HK-2 (cell line): ENCODE measurements around the gene SNX33.
"Not testable (repeated sequence)": the region's sequence is repeated elsewhere in the genome, so short reads cannot be mapped to it uniquely, and the experiment has no call there.

Source experiments
- DNase-seq: peaks from one replicate; pipeline ENCODE4 v3.0.0-alpha.2; 2018; ENCODE audit not compliant: unreplicated experiment

The SNX33 gene

DNA sequence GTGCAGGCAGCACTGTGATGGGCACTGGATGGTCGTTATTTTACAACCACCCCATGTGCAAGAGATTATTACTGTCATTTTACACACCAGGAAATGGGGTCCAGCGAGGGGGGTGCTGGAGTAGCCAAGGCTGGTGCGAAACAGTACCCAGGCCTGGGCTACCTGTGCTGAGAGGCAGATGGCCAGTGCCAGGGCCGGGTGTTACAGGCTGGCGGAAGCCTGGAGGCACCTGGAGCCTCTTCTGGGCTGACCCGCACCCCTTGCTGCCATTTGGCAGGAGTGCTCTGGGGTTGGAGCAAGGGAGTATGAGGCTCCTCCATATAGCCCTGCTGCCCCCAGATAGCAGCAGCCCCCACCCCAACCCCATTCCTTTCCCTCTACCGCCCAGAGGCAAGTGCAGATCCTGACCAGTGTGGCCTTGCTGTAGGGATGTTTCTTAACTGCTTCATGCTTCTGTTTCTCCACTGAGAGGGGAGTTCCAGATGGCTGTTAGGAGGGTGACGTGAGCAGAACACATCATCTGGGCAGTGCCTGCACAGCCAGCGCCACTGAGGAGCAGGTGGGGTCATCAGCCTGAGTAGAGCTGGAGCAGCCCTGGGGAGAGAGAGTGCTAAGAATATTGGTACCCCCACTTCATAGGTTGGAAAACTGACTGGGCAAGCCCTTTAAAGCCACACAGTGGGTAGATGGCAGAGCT is 15.3 kb downstream of the SNX33 start:
- DNase-seq, result no peak

DNA sequence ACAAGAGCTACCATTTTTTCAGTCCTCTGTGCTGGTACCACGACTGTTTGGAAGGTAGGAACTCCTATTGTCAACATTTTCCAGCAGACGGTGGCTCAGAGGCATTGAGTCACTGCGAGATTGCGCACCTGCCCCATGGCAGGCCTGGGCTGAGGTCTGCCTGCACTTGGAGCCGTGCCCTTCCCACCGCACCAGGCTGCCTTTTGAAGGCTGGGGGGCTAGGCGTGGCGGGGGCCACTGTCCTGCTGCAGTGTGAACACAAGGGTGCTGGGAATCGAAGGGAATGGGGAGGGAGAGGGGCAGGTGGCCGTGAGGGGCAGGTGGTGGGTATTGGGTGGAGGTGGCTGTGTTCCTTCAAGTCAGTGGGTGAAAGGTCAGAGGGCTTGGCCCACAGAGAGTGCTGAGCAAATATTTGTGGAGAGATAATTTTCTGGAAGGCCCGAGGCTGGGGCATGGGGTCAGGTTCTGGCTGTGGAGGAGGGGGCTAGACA is 16.3 kb downstream of the SNX33 start:
- DNase-seq, result no peak

- peak; percentile 66 for DNase-seq
Measured at GRCh38 chr15:75666823-75667501, 19.2 kb downstream of the SNX33 start.

DNA sequence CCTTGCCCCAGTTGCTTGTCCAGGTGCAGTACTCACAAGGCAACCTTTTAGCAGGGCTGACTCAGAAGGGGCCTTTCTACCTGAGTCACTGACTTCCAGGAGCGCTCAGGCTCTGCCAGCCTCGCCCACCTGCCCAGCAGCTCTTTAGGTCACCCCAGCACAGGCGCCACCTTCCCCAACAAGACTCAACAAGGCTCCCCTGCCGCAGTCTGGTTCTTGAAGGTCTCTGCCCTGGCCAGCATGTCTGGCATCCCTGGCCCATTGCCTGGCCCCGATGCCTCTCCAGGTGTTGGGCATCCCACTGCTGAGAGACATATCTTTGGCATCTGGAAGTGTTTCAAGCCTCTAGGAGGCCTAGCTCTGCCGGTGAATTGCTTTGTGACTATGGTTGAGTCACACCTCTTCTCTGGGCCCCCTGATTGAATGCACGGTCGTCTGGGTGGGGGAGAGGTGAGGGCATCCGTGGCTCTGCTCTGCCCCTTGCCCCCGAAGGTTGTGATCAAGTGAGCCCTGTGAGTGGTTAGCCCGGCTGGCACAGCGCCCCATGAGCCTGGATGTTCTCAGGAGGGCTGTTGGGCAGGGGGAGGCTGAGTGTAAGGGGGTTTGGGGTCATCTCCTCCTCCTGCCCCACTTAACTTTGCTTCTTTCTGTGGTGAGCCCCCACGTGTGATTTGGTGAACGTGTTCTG is 21.6 kb downstream of the SNX33 start:
- no peak for DNase-seq

- no peak for DNase-seq
Measured at GRCh38 chr15:75669879-75670212, 22.1 kb downstream of the SNX33 start.

DNA sequence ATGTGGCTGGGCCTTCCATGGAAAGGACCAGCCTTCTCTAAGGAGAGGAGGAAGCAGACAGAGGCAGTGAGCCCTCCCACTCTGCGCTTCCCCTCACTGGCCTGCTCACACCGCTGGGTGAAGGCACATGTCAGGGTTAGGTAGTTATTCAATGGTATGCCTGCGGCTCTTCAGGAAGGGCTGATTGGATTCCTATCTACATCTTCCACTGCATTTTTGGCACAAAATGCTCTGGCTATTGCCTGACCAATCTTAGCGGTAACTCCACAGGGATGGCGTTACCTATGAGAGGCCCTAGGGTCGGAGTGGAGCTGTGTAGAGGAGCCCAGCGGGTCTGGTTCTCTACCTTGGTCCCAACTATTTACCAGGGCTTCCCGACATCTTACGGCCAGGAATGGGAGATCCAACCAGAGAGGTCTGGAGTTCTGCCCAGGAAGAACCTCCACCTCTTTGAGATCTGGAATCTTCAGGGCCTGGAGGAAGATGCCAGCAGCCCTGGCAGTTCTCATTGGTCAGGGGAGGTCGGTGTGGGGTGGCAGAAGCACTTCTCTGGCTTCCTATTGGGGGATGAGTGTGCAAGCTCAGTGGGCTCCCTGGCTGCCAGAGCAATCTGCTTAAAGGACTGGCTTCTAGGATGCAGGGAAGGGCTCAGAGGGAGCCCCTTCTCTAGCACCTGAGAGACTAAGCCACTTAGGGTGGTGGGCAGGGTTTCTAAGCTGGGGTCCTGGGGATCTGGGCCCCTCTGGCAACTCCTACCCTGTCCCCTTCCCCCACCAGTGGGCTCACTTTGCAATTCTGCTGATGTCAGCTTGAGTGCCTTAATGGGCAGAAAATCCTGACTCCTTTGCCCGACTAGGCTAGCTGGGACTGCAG is 24.3 kb downstream of the SNX33 start:
- DNase-seq, result no peak

GRCh38 chr15:75672646-75673425 is 25.1 kb downstream of the SNX33 start:
- DNase-seq, result no peak

DNA sequence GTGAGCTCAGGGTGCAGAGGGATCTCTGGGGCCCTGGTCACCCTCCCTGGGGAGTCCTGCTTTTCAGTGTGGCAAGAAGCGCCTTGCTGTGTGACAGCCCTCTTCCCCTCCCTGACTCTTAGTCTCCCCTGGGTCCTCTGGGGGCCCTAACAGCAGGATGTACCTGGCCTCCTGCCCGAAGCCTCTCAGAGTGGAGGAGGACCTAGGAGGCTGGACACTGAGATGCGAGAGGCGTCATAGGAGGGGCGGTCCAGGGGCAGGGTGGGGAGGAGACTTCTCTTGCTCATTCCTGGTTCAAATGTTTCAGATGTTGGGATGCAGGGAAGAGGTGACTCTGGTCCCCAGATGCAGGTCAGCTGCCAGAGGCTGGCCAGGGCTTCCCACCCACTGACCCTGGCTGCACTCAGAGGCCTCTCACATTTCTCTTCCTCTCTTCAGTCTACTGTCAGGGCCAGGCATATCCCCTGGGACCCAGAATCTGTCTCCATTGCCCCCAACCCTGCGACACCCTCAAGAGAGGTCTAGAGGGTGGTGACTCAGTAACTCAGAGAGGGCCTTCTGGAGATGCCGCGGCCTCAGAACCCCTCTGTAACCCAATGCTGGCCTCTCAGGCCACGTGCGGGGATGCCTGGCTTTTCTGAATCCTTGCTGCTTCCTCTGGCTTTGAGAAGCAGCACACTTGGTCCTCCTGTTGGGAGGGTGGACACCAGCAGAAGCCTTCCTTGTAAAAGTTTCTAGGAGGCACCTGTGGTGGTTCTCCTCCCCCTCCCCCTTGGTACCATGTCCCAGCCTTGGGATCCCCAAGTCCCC is 25.9 kb downstream of the SNX33 start:
- no peak for DNase-seq

- no peak for DNase-seq
Measured at GRCh38 chr15:75674366-75674765, 26.7 kb downstream of the SNX33 start.

GRCh38 chr15:75675579-75676404 is 28.1 kb downstream of the SNX33 start:
- no peak for DNase-seq

GRCh38 chr15:75676688-75677464 is 29.2 kb downstream of the SNX33 start:
- DNase-seq, result no peak

DNA sequence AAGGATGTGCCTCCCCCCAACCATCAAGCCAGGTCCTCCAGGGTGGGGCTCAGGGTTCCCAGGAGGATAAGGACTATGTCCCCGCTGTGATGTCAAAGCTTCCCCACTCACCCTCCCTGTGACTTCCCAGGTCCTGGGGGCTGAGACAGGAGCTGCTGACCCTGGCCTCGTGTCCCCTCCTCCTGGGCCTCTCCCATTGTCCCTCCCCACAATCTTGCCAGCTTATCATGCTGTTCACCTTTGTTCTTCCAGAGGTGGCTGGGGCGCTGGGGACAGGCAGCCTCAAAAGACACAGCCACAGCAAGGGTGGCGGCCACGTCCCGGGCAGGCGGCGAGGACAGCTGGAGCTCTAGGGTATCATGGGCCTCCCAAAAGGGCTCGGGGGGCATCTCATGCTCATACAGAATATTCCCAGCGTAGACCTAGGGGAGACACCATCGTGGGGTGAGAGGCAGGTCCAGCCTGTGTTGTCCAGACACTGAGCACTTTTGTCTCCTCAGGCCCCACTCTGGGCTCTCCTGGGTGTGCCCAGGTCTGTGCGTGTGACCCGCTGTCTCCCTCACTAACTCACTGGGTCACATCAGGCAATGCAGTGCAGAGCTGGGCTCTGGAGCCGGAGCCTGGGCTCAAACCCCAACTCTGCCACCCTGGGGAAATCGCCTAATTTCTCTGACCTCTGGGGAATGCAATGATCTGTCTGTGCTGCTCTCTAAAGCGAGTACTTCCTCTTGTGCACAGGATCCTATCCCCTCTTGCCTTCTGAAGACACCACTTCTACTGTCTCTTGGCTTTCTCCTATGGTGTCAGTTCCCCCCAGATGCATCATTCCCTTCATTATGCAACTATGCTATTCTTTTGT is 30.0 kb downstream of the SNX33 start:
- DNase-seq, result no peak

- not testable (repeated sequence) for DNase-seq
Measured at GRCh38 chr15:75678324-75678690, 30.6 kb downstream of the SNX33 start.

- no peak for DNase-seq
Measured at GRCh38 chr15:75680007-75680789, 32.5 kb downstream of the SNX33 start.

DNA sequence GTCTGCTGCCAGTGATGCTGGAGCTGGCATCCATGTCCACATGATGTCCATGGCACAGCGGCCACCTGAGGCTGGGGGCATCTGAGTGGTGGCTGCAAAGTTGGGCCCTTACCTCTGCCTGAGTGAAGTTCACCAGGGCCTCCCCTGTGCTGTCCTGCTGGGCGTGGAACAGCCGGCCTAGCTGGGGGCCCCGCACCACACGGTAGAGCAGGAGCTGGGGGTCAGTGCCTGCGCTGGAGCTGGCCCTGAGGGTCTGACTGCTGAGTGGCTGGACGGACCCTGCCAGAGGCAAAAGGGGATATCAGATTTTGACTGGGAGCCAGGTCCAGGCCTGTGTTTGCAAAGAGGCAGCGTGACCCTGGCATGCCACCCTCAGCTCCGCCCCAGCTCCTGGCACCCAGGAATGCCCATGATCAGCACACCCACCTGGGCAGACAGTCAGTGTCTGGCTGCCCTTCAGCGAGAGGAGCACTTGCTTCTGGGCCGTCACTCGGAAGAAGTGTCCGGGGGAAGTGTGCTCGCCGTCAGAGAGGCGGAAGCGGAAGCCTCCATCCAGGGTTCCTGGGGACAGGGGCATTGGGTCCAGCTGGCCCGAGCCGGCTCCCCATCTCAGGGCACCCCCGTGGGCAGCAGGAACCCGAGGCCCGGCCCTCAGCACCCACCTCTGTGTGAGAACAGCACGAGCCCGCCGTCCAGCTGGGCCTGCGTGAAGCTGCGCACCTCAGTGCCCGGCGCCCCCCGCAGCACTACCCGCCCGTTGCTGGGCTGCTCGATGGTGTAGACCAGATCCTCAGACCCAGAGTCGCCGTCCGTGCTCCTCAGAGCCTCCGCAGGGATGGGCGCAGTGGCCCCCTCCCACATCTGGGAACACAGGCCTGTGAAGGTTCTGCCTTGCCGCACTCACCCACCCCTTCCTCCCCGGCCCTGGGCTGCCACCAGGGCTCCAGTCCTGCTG is 34.7 kb downstream of the SNX33 start:
- DNase-seq, result no peak
